Measurements from ENCODE around the gene CEBPG. TPM values are rescaled to one million over a fixed set of nuclear protein-coding genes. Genes with fewer than 3 reads are reported as not detected.
A peak's percentile ranks its signal among the peaks of the same experiment; 100 is the strongest.

CEBPG gene
- total RNA-seq, 1 donor from 2014 or later: 59.3 TPM

- Histone ChIP-seq H2AFZ (replicated peaks) (no peak overlapping the region), H3K4me2 (no peak overlapping the region), H3K9ac (no peak overlapping the region), H3F3A (ENCODE audit: low read depth) (no peaks in the 10 kb centered on the region), H3K79me2 (ENCODE audit: low read depth) (no peaks in the 10 kb centered on the region), H3K9me3 (ENCODE audit: low read depth) (no peaks in the 10 kb centered on the region), H3K27ac (no peak overlapping the region), H4K20me1 (ENCODE audit: low read depth) (peaks cover 20% of the 10 kb centered on the region), H3K4me3 (no peak overlapping the region), H3K36me3 (no peaks in the 10 kb centered on the region), H3K4me1 (peaks cover 3% of the 10 kb centered on the region), H3K27me3 (no peaks in the 10 kb centered on the region)
- no peaks in the 10 kb centered on the region for H3K9me3 Mint-ChIP-seq
- no peak overlapping the region for H3K4me3 Mint-ChIP-seq
- peaks cover 14% of the 10 kb centered on the region for H3K4me1 Mint-ChIP-seq
- no peaks in the 10 kb centered on the region for H3K36me3 Mint-ChIP-seq
- peaks cover 2% of the 10 kb centered on the region for H3K27me3 Mint-ChIP-seq (ENCODE audit: insufficient read depth, low read depth)
- H3K27ac Mint-ChIP-seq: no peak overlapping the region
- DNase-seq (ENCODE audit: low spot score): no peak
- TF ChIP-seq EZH2phosphoT487 (IDR thresholded peaks at IDR 0.05) (no peak), EZH2 (IDR thresholded peaks at IDR 0.05) (no peak), CTCF (IDR thresholded peaks at IDR 0.05) (no peak)
Observed at GRCh38 chr19:33418871-33419787, 45.6 kb downstream of the CEBPG start.

GRCh38 chr19:33419788-33420130 lies 46.2 kb downstream of the CEBPG start:
- no peaks in the 10 kb centered on the region for H3F3A ChIP-seq (ENCODE audit: low read depth)

GRCh38 chr19:33420821-33421220 lies 47.3 kb downstream of the CEBPG start:
- no peak for DNase-seq (ENCODE audit: low spot score)
- Histone ChIP-seq H3K27me3 (no peaks in the 10 kb centered on the region), H3K9ac (no peak overlapping the region), H3K27ac (no peak overlapping the region), H4K20me1 (ENCODE audit: low read depth) (peaks cover 20% of the 10 kb centered on the region), H3K79me2 (ENCODE audit: low read depth) (no peaks in the 10 kb centered on the region), H3K4me1 (peaks cover 3% of the 10 kb centered on the region), H3F3A (ENCODE audit: low read depth) (no peaks in the 10 kb centered on the region), H2AFZ (replicated peaks) (no peak overlapping the region), H3K36me3 (no peaks in the 10 kb centered on the region), H3K4me2 (no peak overlapping the region), H3K4me3 (no peak overlapping the region), H3K9me3 (ENCODE audit: low read depth) (no peaks in the 10 kb centered on the region)
- Mint-ChIP-seq H3K4me1 (peaks cover 14% of the 10 kb centered on the region), H3K27me3 (ENCODE audit: insufficient read depth, low read depth) (peaks cover 1% of the 10 kb centered on the region), H3K9me3 (no peaks in the 10 kb centered on the region), H3K4me3 (no peak overlapping the region), H3K27ac (no peak overlapping the region), H3K36me3 (no peaks in the 10 kb centered on the region)
- TF ChIP-seq EZH2 (IDR thresholded peaks at IDR 0.05) (no peak), CTCF (IDR thresholded peaks at IDR 0.05) (no peak), EZH2phosphoT487 (IDR thresholded peaks at IDR 0.05) (no peak)

More at GRCh38 chr19:33419788-33420130, 46.2 kb downstream of the CEBPG start:
- peaks cover 14% of the 10 kb centered on the region for H3K4me1 Mint-ChIP-seq
- H3K4me3 Mint-ChIP-seq: no peak overlapping the region
- Histone ChIP-seq H3K4me2 (no peak overlapping the region), H3K9me3 (ENCODE audit: low read depth) (no peaks in the 10 kb centered on the region), H2AFZ (replicated peaks) (no peak overlapping the region), H3K36me3 (no peaks in the 10 kb centered on the region), H3K79me2 (ENCODE audit: low read depth) (no peaks in the 10 kb centered on the region), H3K4me1 (peaks cover 3% of the 10 kb centered on the region), H3K4me3 (no peak overlapping the region), H4K20me1 (ENCODE audit: low read depth) (peaks cover 20% of the 10 kb centered on the region), H3K27ac (no peak overlapping the region), H3K27me3 (no peaks in the 10 kb centered on the region), H3K9ac (no peak overlapping the region)
- peaks cover 2% of the 10 kb centered on the region for H3K27me3 Mint-ChIP-seq (ENCODE audit: insufficient read depth, low read depth)
- H3K9me3 Mint-ChIP-seq: no peaks in the 10 kb centered on the region
- TF ChIP-seq CTCF (IDR thresholded peaks at IDR 0.05) (no peak), EZH2 (IDR thresholded peaks at IDR 0.05) (no peak), EZH2phosphoT487 (IDR thresholded peaks at IDR 0.05) (no peak)
- H3K27ac Mint-ChIP-seq: no peak overlapping the region
- no peaks in the 10 kb centered on the region for H3K36me3 Mint-ChIP-seq
- peak; percentile 88 for DNase-seq (ENCODE audit: low spot score)
